Measurements from ENCODE around the gene CABLES1. TPM values are rescaled to one million over a fixed set of nuclear protein-coding genes. Genes with fewer than 3 reads are reported as not detected.

Gene CABLES1
- total and polyA plus RNA-seq, 2 experiments from 2014 or later, result 1.3 to 8.9 TPM

GRCh38 chr18:23114171-23114881, 21.0 kb upstream of the CABLES1 start:
- peak overlapping the region; percentile 25 for H3K4me2 ChIP-seq (ENCODE audit: unreplicated experiment)
- no peaks in the 10 kb centered on the region for H4K20me1 ChIP-seq (ENCODE audit: insufficient read depth)
- H2AFZ ChIP-seq, result peak overlapping the region; percentile 61
- no peaks in the 10 kb centered on the region for H3K27me3 ChIP-seq (replicated peaks; ENCODE audit: insufficient read depth)
- in situ Hi-C loops (cut with MboI), result loop anchor here (10.0 kb wide), 1 partner anchor 80 kb away; no protein-coding TSS in a partner anchor
- peak overlapping the region; percentile 50 for H3K9ac ChIP-seq
- 14 to 19% methylated on average over 10 of the region's 10 CpGs for WGBS, 2 experiments (ENCODE audit: low coverage in 1 of 2, low lambda C conversion rate in 2 of 2, missing lambda C conversion rate in 2 of 2)
- H3K9me3 ChIP-seq (ENCODE audit: low read depth), result no peaks in the 10 kb centered on the region
- peak overlapping the region; percentile 85 for H3K27ac ChIP-seq
- H3K4me3 ChIP-seq, result no peak overlapping the region
- peak; percentile 62 for DNase-seq
- H3K79me2 ChIP-seq (ENCODE audit: insufficient read depth), result no peaks in the 10 kb centered on the region
- no peak for TF ChIP-seq EZH2phosphoT487 (IDR thresholded peaks at IDR 0.05; ENCODE audit: insufficient read depth, low read depth)
- no peak for TF ChIP-seq EZH2 (IDR thresholded peaks at IDR 0.05; ENCODE audit: insufficient read depth, poor library complexity, severe bottlenecking)
- H3K4me1 ChIP-seq (ENCODE audit: insufficient read depth), result peaks cover 26% of the 10 kb centered on the region
- H3K9me2 ChIP-seq (ENCODE audit: insufficient read depth), result no peaks in the 10 kb centered on the region
- no peaks in the 10 kb centered on the region for H3K36me3 ChIP-seq (ENCODE audit: low read depth)
- peaks cover 19% of the 10 kb centered on the region for H3F3A ChIP-seq (ENCODE audit: insufficient read depth)

- in situ Hi-C loops (cut with MboI), result loop anchor here (10.0 kb wide), 1 partner anchor 80 kb away; no protein-coding TSS in a partner anchor
- Histone ChIP-seq H2AFZ (peak overlapping the region; percentile 61; the same call in 1 of the 2 replicates), H3K9me3 (ENCODE audit: low read depth) (no peaks in the 10 kb centered on the region), H3F3A (ENCODE audit: insufficient read depth) (peaks cover 19% of the 10 kb centered on the region), H4K20me1 (ENCODE audit: insufficient read depth) (no peaks in the 10 kb centered on the region), H3K27me3 (replicated peaks; ENCODE audit: insufficient read depth) (no peaks in the 10 kb centered on the region), H3K4me3 (no peak overlapping the region), H3K4me2 (ENCODE audit: unreplicated experiment) (peak overlapping the region; percentile 44), H3K4me1 (ENCODE audit: insufficient read depth) (peaks cover 26% of the 10 kb centered on the region), H3K9ac (peak overlapping the region; percentile 50), H3K27ac (peak overlapping the region; percentile 85), H3K9me2 (ENCODE audit: insufficient read depth) (no peaks in the 10 kb centered on the region), H3K36me3 (ENCODE audit: low read depth) (no peaks in the 10 kb centered on the region), H3K79me2 (ENCODE audit: insufficient read depth) (no peaks in the 10 kb centered on the region)
- TF ChIP-seq EZH2 (IDR thresholded peaks at IDR 0.05; ENCODE audit: insufficient read depth, poor library complexity, severe bottlenecking) (no peak), EZH2phosphoT487 (IDR thresholded peaks at IDR 0.05; ENCODE audit: insufficient read depth, low read depth) (no peak)
- peak; percentile 16 for DNase-seq
- 62 to 66% methylated on average over 5 of the region's 5 CpGs for WGBS, 2 experiments (ENCODE audit: low coverage in 1 of 2, low lambda C conversion rate in 2 of 2, missing lambda C conversion rate in 2 of 2)
Measured at GRCh38 chr18:23114911-23115310, 20.4 kb upstream of the CABLES1 start.

GRCh38 chr18:23115683-23116096, 19.6 kb upstream of the CABLES1 start:
- peak overlapping the region; percentile 50 for H3K9ac ChIP-seq
- in situ Hi-C loops (cut with MboI), result loop anchor here (10.0 kb wide), 1 partner anchor 81 kb away; no protein-coding TSS in a partner anchor
- TF ChIP-seq EZH2 (IDR thresholded peaks at IDR 0.05; ENCODE audit: insufficient read depth, poor library complexity, severe bottlenecking), result no peak
- TF ChIP-seq EZH2phosphoT487 (IDR thresholded peaks at IDR 0.05; ENCODE audit: insufficient read depth, low read depth), result no peak

GRCh38 chr18:23121133-23121532, 14.2 kb upstream of the CABLES1 start:
- H3K4me3 ChIP-seq, result no peak overlapping the region
- H3K4me2 ChIP-seq (ENCODE audit: unreplicated experiment), result no peak overlapping the region
- in situ Hi-C loops (cut with MboI), result no loop called here
- peaks cover 5% of the 10 kb centered on the region for H3K4me1 ChIP-seq (ENCODE audit: insufficient read depth)
- TF ChIP-seq EZH2phosphoT487 (IDR thresholded peaks at IDR 0.05; ENCODE audit: insufficient read depth, low read depth), result no peak
- no peak for TF ChIP-seq EZH2 (IDR thresholded peaks at IDR 0.05; ENCODE audit: insufficient read depth, poor library complexity, severe bottlenecking)
- H3K79me2 ChIP-seq (ENCODE audit: insufficient read depth), result no peaks in the 10 kb centered on the region
- H3K27ac ChIP-seq, result no peak overlapping the region
- H3K36me3 ChIP-seq (ENCODE audit: low read depth), result no peaks in the 10 kb centered on the region
- no peaks in the 10 kb centered on the region for H3K27me3 ChIP-seq (replicated peaks; ENCODE audit: insufficient read depth)
- H3F3A ChIP-seq (ENCODE audit: insufficient read depth), result peaks cover 7% of the 10 kb centered on the region; the same call in 1 of the 2 replicates
- whole genome bisulfite sequencing, 2 experiments (ENCODE audit: low coverage in 1 of 2, low lambda C conversion rate in 2 of 2, missing lambda C conversion rate in 2 of 2), result 89 to 90% methylated on average over 7 to 8 of the region's 8 CpGs
- no peak overlapping the region for H3K9ac ChIP-seq
- DNase-seq, result no peak
- H3K9me3 ChIP-seq (ENCODE audit: low read depth), result no peaks in the 10 kb centered on the region
- no peaks in the 10 kb centered on the region for H4K20me1 ChIP-seq (ENCODE audit: insufficient read depth)
- no peaks in the 10 kb centered on the region for H3K9me2 ChIP-seq (ENCODE audit: insufficient read depth)
- H2AFZ ChIP-seq, result no peak overlapping the region

More at GRCh38 chr18:23115683-23116096, 19.6 kb upstream of the CABLES1 start:
- peak overlapping the region; percentile 44 for H3K4me2 ChIP-seq (ENCODE audit: unreplicated experiment)
- no peaks in the 10 kb centered on the region for H3K27me3 ChIP-seq (replicated peaks; ENCODE audit: insufficient read depth)
- H3K9me3 ChIP-seq (ENCODE audit: low read depth), result no peaks in the 10 kb centered on the region
- 0 to 1% methylated on average over 5 of the region's 5 CpGs for WGBS, 2 experiments (ENCODE audit: low coverage in 1 of 2, low lambda C conversion rate in 2 of 2, missing lambda C conversion rate in 2 of 2)
- no peaks in the 10 kb centered on the region for H3K9me2 ChIP-seq (ENCODE audit: insufficient read depth)
- no peak overlapping the region for H3K4me3 ChIP-seq
- peak; percentile 99 for DNase-seq
- no peaks in the 10 kb centered on the region for H4K20me1 ChIP-seq (ENCODE audit: insufficient read depth)
- no peaks in the 10 kb centered on the region for H3K79me2 ChIP-seq (ENCODE audit: insufficient read depth)
- peak overlapping the region; percentile 85 for H3K27ac ChIP-seq
- peaks cover 19% of the 10 kb centered on the region for H3F3A ChIP-seq (ENCODE audit: insufficient read depth)
- no peak overlapping the region for H2AFZ ChIP-seq
- peaks cover 26% of the 10 kb centered on the region for H3K4me1 ChIP-seq (ENCODE audit: insufficient read depth)
- no peaks in the 10 kb centered on the region for H3K36me3 ChIP-seq (ENCODE audit: low read depth)

All from GM23248 (cell line).